GM12865 (cell line): ENCODE data around the gene DUSP16.
"Not testable (repeated sequence)": the region's sequence is repeated elsewhere in the genome, so short reads cannot be mapped to it uniquely, and the experiment has no call there.

Experiments
- DNase-seq: peaks from one replicate; pipeline ENCODE4 v3.0.0; 2010; ENCODE audit warnings: low read depth
- H3K4me3 ChIP-seq: 2 replicates; pipeline ENCODE4 v1.5.1; 2011; ENCODE audit warnings: mild to moderate bottlenecking, low read depth, low read length, control low read depth
- TF ChIP-seq, protein P1 (sequence below): IDR thresholded peaks from 2 replicates; pipeline ENCODE4 v1.5.1; 2011; ENCODE audit warnings: low read length, control low read depth, low read depth, inconsistent platforms; ENCODE audit not compliant: insufficient read depth; ENCODE audit errors: missing control alignments

Gene DUSP16

DNA sequence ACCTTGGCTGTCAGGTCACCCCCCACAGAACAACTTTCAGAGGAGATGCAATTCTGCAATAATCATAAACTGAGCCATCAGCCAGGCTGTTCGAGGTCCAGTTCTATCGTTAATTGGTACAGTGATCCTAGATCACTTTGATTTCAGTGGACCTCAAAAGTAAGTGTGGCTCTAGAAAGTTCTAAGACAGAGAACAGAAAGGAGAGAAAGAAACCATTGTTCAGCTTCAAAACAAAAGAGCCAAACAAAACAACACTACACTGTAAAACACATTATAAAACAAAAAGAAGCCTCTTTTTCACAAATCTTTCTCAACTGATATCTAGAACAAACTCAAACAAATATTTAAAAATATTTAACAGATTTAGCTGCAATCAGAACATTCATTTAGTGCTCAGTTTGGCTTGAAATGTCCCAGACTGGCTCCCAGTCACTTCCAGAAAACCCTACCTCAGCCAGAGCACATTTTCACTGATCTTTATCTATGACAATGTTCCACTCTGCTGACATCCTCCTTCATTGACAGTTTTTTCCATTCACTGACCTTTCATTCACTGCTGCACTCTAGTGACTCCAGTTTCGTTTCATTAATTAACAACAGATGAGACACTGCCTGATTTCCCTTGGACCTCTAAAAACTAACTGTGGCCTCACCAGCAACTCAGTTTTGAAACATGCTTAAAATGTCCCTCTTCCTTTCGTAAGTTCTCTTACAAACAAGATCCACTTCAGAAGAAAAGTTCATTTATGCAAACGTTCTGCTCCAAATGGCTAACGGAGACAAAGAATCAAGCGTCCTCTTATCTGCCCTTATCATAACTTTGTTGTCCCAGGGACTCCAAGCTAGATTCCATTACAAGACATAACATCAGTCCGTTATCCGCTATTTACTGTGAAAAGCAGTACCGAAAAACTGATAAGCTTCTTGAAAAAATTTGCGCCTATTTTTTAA is 56.8 kb downstream of the DUSP16 start:
- DNase-seq, result peak; percentile 86
- TF ChIP-seq, protein P1, sequence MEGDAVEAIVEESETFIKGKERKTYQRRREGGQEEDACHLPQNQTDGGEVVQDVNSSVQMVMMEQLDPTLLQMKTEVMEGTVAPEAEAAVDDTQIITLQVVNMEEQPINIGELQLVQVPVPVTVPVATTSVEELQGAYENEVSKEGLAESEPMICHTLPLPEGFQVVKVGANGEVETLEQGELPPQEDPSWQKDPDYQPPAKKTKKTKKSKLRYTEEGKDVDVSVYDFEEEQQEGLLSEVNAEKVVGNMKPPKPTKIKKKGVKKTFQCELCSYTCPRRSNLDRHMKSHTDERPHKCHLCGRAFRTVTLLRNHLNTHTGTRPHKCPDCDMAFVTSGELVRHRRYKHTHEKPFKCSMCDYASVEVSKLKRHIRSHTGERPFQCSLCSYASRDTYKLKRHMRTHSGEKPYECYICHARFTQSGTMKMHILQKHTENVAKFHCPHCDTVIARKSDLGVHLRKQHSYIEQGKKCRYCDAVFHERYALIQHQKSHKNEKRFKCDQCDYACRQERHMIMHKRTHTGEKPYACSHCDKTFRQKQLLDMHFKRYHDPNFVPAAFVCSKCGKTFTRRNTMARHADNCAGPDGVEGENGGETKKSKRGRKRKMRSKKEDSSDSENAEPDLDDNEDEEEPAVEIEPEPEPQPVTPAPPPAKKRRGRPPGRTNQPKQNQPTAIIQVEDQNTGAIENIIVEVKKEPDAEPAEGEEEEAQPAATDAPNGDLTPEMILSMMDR, result no peak
- H3K4me3 ChIP-seq, result peak overlapping the region; percentile 23

DNA sequence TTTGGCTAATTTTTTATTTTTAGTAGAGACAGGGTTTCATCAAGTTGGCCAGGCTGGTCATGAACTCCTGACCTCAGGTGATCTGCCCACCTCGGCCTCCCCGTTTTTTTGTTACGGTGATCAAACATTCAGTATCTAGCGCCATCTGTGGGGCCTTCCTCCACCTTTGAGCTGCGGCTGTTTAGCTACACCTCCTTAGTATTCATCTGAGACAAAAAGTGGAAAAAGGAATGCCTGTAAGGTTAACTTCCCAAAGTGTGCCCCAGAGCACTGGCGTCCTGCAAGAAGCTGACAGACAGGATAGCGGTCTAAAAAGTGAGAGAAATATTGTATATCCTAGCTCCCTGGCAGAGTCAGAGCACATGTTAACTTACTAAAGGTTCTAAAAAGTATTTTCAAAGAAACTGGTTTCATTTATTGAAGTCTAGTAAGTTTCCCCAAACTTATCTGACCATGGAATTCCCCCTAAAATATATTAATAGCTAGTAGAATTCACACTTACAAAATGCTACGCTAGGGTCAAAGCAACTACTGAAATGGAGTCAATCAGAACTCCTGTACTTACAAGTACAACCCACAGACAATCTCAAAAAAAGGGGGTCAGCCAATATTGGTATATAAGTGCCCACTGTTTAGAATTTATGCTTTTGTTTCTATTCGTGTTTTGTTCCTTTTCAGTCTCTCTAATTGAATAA is 59.1 kb downstream of the DUSP16 start:
- no peak overlapping the region for H3K4me3 ChIP-seq
- TF ChIP-seq, protein P1, result peak; percentile 16
- peak; percentile 71 for DNase-seq

DNA sequence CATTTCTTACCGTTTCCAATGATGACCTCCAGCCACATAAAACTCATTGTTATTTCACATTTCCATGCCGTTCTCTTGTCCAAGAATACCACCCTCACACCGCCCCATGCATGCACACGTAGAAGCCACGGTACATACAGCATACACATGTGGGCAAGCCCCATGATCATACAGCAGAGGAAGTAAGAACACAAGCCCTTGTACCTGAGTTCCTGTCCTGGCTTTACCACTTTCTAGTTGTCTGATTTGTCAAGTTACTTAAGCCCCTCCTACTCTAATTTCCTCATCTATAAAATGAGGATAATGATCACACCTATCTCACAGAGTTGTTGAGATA is 59.9 kb downstream of the DUSP16 start:
- TF ChIP-seq, protein P1, result no peak
- no peak overlapping the region for H3K4me3 ChIP-seq
- peak; percentile 51 for DNase-seq

DNA sequence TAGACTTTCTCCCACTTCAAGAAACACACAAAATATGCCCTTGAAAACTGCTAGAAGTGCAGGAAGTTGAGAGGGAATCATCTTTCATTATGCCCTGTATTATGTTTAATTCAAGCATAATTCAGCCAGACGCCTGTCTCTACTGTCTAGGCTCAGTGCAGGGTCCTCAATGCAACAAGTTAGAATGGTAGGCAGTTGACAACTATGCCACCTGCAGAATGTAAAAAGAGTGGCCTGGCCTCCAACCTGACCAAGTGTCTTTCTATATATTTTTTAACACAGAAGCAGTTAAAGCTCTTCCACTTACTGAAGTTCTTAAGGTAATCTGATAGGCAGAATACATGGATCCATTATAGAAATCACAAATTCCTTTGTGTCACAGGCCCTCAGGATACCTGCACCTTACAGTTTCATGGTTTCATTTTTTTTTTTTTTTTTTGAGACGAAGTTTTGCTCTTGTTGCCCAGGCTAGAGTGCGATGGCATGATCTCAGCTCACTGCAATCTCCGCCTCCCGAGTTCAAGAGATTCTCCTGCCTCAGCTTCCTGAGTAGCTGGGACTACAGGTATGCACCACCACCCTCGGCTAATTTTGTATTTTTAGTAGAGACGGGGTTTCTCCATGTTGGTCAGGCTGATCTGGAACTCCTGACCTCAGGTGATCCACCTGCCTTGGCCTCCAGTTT is 60.4 kb downstream of the DUSP16 start:
- H3K4me3 ChIP-seq, DNase-seq: not testable (repeated sequence)

DNA sequence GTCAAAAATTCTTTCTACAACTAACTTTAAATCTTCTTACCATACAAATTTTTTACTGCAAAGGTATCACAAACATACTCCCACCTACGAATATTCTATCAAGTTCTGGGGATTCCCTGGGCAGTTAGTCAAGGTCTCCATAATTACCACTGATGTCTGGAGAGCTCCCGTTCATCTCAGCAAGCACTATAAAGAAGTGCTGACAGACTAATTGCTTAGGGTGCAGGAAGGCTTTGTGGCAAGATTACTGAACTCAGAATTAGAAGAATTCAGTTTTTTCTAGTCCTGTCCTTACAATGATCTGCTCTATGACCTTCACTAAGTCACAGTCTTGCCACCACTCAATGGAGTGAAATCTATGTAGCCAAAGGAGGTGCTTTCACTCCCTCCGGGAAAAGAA is 61.5 kb downstream of the DUSP16 start:
- no peak overlapping the region for H3K4me3 ChIP-seq
- TF ChIP-seq, protein P1, result no peak
- no peak for DNase-seq

DNA sequence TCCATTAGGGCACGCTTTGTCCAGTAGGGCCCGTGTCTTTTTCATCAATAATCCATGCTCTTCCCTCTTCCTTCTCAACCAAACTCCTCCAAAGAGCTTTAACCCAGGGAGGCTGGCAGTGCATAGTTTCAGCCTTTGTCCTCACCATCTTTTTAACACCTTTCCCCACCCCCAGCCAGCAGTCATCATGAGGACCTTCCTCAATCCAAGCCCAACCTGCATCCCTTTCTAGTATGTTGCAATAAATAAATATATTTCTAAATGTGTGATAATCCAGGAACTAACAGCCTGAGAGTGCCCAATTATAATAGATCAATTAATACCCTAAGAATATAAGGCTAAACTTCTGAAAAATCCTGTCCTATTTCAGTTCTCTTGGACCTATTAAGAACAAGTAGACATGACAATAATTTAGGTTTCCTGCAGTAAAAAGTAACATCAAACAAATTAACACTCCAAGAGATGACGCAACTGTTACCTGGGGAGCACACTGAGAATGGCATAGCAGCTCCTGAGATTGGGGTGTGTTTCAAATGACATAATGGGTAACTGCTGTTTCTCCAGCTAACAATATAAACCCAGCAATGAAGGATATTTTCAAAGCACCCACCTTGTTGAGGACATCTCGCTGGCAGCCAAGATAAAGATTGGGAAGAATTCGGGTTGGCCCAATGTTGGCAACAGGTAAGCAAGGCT is 62.6 kb downstream of the DUSP16 start:
- no peak for DNase-seq
- H3K4me3 ChIP-seq, result no peak overlapping the region
- TF ChIP-seq, protein P1, result no peak
